Rectal smooth muscle tissue (tissue), 1 donor: Measurements from ENCODE around the gene EPC2.
"Not testable (repeated sequence)": the region's sequence is repeated elsewhere in the genome, so short reads cannot be mapped to it uniquely, and the experiment has no call there.

Experiments
- H3K27ac ChIP-seq: one replicate; pipeline ENCODE4 v1.7.0; 2013; ENCODE audit warnings: low read depth, low read length, inconsistent platforms
- H3K27me3 ChIP-seq: one replicate; pipeline ENCODE4 v1.7.0; 2013; ENCODE audit warnings: low read length; ENCODE audit not compliant: control insufficient read depth, insufficient read depth
- H3K36me3 ChIP-seq: one replicate; pipeline ENCODE4 v1.7.0; 2013; ENCODE audit warnings: low read length; ENCODE audit not compliant: control insufficient read depth, insufficient read depth
- H3K4me1 ChIP-seq: one replicate; pipeline ENCODE4 v1.7.0; 2013; ENCODE audit warnings: low read length; ENCODE audit not compliant: control insufficient read depth, insufficient read depth
- H3K4me3 ChIP-seq: one replicate; pipeline ENCODE4 v1.7.0; 2013; ENCODE audit warnings: low read length
- H3K9ac ChIP-seq: one replicate; pipeline ENCODE4 v1.7.0; 2013; ENCODE audit warnings: low read length

Gene EPC2

DNA sequence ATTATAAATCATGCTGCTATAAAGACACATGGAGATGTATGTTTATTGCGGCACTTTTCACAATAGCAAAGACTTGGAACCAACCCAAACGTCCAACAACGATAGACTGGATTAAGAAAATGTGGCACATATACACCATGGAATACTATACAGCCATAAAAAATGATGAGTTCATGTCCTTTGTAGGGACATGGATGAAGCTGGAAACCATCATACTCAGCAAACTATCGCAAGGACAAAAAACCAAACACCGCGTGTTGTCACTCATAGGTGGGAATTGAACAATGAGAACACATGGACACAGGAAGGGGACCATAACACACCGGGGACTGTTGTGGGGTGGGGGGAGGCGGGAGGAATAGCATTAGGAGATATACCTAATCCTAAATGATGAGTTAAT lies 17.8 kb downstream of the EPC2 start:
- not testable (repeated sequence) for H3K4me1 ChIP-seq

DNA sequence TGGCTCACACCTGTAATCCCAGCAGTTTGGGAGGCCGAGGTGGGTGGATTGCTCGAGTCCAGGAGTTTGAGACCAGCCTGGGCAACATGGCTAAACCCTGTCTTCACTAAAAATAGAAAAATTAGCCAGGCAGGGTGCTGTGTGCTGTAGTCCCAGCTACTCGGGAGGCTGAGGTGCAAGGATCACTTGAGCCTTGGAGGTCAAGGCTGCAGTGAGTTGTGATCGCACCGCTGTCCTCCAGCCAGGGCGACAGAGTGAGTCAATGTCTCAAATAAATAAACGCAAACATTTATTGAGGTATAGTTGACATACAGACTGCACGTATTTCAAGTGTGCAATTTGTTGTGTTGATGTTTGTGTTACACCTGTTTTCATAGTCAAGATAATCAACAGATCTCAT lies 19.7 kb downstream of the EPC2 start:
- H3K4me1 ChIP-seq, result no peaks in the 10 kb centered on the region
- no peak overlapping the region for H3K27ac ChIP-seq
- no peak overlapping the region for H3K4me3 ChIP-seq

More for the DNA sequence above, 17.8 kb downstream of the EPC2 start:
- not testable (repeated sequence) for H3K4me3 ChIP-seq, H3K9ac ChIP-seq, H3K27me3 ChIP-seq, H3K27ac ChIP-seq, H3K36me3 ChIP-seq

DNA sequence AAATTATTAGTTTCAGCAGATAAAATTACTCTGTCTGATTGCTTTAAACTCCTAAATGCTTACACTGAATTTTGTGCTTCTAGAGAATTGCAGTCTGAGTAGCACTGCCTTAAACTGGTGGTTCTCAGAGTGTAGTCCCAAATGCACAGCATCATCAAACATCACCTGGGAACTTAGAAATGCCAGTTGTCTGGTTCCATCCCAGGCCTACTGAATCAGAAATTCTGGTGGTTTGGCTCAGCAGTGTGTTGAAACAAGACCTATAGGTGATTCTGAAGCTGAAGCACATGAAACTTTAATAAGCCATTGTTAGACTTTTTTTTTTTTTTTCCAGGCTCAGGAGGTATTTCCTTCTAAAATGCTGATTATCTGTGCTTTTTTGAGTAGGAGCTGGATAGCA lies 22.0 kb downstream of the EPC2 start:
- no peak overlapping the region for H3K4me3 ChIP-seq
- H3K27ac ChIP-seq, result no peak overlapping the region
- H3K27me3 ChIP-seq, result no peaks in the 10 kb centered on the region
- no peak overlapping the region for H3K9ac ChIP-seq
- H3K36me3 ChIP-seq, result no peaks in the 10 kb centered on the region
- no peaks in the 10 kb centered on the region for H3K4me1 ChIP-seq

More for the DNA sequence above, 19.7 kb downstream of the EPC2 start:
- H3K27me3 ChIP-seq, result no peaks in the 10 kb centered on the region
- H3K36me3 ChIP-seq, result no peaks in the 10 kb centered on the region
- H3K9ac ChIP-seq, result no peak overlapping the region

DNA sequence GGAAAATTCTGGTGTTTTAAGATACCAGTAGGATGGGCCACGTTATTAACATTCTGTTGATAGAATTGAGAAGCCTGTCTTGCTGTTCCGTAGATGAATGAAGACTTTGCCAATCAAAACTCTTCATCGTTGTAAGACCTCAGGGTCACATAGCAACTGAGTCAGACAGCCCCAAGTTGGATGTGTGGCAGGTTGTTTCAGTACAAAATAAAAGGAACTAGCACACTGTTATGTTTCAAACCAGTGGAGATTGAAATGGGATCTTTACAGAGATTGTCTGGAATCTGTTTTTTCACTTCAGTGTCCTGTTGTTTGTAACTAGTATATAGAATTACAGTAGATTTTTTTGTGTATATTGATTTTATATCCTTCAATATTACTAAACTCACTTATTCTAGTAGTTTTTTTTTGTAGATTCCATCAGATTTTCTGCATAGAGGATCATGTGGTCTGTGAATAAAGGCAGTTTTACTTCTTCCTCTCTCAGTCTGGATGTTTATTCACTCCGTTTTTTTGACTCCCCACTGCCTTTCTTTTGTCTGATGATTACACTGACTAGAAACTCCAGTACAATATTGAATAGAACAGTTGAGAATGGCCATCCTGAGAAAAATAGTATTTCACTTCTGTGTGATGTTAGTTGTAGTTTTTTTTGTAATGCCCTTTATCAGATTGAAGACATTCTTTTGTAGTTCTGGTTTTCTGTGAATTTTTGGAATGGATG lies 22.7 kb downstream of the EPC2 start:
- Histone ChIP-seq H3K4me3 (no peak overlapping the region), H3K27me3 (no peaks in the 10 kb centered on the region), H3K9ac (no peak overlapping the region), H3K36me3 (no peaks in the 10 kb centered on the region), H3K4me1 (no peaks in the 10 kb centered on the region), H3K27ac (no peak overlapping the region)

DNA sequence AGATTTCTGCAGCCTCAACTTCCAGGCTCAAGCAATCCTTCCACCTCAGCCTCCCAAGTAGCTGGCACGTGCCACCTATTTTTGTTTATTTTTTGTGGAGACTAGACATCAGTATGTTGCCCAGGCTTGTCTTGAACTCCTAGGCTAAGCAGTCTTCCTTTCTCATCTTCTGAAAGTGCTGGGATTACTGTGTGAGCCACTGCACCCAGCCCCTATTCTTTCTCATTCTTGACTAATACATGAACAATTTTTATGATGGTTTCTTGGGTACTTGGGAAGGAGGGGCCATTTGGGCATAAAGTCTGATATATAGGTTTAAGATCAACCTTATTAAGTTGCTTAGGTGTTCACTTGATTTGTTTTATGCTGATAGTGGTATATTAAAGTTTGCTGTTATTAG lies 26.2 kb downstream of the EPC2 start:
- Histone ChIP-seq H3K36me3 (no peaks in the 10 kb centered on the region), H3K4me1 (no peaks in the 10 kb centered on the region), H3K9ac (no peak overlapping the region), H3K4me3 (no peak overlapping the region), H3K27me3 (no peaks in the 10 kb centered on the region), H3K27ac (no peak overlapping the region)

DNA sequence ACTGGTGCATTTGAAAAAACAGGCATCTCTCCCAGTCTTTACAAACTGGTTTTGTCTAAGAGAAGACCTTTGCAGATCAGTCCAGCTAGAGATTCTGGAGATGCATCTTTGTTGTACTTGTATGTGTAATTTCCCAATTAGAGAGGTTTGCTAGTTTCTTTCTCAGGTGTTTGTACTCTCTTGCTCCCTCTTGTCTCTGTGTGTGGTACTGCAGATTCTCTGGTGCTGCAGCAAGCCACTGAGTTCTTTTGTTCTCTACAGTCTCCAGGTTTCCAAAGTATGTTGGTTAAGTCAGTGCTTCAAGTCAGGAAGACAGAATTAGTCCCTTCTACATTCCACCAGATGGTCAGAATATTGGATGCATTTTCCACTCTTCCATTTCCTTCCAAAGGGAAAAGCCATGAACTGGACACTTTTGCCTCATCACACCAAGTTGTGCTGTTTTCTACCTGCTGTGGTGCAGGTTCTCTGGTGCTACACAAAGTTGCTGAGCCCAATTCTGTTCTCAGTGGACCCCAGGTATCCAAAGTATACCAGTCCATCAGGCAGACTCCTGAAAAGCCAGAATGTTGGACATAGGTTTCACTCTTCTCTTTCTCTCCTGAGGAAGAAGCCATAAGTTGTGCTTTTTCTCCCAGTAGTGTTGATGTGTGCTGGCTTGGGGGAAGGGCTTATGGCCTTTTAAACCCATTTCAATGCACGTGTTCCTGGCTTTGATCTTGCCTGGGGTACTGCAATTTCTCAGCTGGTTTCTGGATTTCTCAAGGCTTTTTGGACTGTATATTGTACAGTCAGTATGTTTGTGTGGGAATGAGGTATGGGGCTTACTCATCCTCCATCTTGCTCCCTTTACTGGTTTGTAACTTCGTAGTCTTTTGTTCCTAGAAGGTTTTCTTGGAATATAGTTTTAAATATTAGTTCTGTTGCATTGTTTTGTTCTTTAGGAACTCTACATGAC lies 29.8 kb downstream of the EPC2 start:
- Histone ChIP-seq H3K36me3 (no peaks in the 10 kb centered on the region), H3K27me3 (no peaks in the 10 kb centered on the region), H3K9ac (no peak overlapping the region), H3K4me3 (no peak overlapping the region), H3K27ac (no peak overlapping the region), H3K4me1 (peaks cover 3% of the 10 kb centered on the region)

DNA sequence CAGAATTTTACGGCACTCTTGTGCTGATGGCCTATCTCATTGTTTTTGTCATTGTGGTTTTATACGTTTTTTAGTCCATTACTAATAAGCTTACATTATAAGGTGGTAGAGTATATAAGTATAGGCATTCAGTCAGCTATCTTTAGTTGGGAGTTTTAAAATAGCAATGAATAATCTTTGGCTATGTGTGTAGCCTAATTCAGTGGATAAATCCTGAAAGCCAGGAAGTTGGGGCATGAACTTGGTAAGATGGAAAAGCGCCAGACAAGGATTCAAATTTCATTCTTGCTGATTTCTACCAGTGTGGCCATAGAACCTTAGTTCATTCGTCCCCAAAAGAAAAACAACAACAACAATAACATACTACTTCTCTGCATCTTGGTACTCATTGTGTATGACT lies 31.2 kb downstream of the EPC2 start:
- Histone ChIP-seq H3K27me3 (no peaks in the 10 kb centered on the region), H3K36me3 (no peaks in the 10 kb centered on the region), H3K4me1 (peaks cover 8% of the 10 kb centered on the region), H3K27ac (no peak overlapping the region), H3K4me3 (no peak overlapping the region), H3K9ac (no peak overlapping the region)

DNA sequence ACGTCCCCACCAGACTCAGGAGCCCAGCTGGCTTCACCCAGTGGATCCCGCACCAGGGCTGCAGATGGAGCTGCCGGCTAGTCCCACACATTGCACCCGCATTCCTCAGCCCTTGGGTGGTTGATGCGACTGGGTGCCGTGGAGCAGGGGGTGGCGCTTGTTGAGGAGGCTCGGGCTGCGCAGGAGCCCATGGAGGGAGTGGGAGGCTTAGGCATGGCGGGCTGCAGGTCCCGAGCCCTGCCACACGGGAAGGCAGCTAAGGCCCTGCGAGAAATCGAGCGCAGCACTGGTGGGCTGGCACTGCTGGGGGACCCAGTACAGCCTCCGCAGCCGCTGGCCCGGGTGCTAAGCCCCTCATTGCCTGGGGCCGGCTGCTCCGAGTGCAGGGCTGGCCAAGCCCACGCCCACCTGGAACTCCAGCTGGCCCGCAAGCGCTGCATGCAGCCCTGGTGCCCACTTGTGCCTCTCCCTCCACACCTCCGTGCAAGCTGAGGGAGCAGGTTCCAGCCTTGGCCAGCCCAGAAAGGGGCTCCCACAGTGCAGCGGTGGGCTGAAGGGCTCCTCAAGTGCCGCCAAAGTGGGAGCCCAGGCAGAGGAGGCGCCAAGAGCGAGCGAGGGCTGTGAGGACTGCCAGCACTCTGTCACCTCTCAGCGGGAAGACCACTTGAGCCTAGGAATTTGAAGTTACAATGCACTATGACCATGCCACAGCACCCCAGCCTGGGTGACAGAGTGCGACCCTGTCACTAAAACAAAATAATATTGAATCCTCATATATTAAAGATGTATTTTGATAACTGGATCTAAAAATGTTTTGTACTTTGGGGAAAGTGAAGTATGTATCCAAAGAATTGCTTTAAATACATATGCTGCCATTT lies 34.0 kb downstream of the EPC2 start:
- not testable (repeated sequence) for H3K4me1 ChIP-seq, H3K4me3 ChIP-seq, H3K27me3 ChIP-seq, H3K27ac ChIP-seq, H3K9ac ChIP-seq, H3K36me3 ChIP-seq

DNA sequence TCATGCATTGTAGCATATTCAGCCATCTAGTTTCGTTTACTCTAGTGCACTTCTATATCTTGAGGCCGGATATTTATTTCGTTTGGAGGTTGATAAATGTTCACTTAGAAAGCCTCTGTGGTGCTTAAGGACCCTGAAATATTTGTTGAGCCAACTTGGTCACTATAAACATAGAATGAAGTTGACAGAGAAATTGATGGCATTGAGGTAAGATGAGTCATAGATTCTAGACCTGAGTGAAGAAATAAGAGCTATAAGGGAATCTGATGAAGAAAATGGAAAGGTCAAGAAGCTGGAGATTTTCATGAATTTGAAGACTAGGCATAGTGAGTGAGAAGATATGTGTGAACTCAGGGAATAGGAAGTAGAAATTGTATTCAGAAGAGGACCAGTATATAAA lies 35.9 kb downstream of the EPC2 start:
- no peaks in the 10 kb centered on the region for H3K27me3 ChIP-seq
- H3K36me3 ChIP-seq, result no peaks in the 10 kb centered on the region
- no peak overlapping the region for H3K27ac ChIP-seq
- H3K4me3 ChIP-seq, result no peak overlapping the region
- H3K4me1 ChIP-seq, result peaks cover 10% of the 10 kb centered on the region
- no peak overlapping the region for H3K9ac ChIP-seq

DNA sequence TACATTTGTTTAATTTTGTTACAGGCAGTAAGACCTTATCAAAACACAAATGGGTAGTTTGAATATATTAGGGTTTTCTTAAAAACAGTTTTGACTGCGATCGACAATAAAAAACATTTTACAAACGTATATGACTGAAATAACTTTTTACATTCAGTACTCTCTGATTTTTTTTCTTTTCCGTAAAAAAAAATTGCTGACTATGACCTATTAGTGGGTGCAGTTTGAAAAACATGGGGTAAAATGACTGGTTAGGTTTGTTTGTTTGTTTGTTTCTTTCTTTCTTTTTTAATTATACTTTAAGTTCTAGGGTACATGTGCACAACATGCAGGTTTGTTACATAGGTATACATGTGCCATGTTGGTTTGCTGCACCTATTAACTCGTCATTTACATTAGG lies 36.9 kb downstream of the EPC2 start:
- Histone ChIP-seq H3K27me3 (no peaks in the 10 kb centered on the region), H3K27ac (no peak overlapping the region), H3K4me1 (peaks cover 10% of the 10 kb centered on the region), H3K4me3 (no peak overlapping the region), H3K36me3 (no peaks in the 10 kb centered on the region), H3K9ac (no peak overlapping the region)

DNA sequence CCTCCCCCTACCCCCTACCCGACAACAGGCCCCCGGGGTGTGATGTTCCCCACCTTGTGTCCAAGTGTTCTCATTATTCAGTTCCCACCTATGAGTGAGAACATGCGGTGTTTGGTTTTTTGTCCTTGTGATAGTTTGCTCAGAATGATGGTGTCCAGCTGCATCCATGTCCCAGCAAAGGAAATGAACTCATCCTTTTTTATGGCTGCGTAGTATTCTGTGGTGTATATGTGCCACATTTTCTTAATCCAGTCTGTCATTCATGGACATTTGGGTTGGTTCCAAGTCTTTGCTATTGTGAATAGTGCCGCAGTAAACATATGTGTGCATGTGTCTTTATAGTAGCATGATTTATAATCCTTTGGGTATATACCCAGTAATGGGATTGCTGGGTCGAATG lies 37.3 kb downstream of the EPC2 start:
- not testable (repeated sequence) for H3K27ac ChIP-seq, H3K27me3 ChIP-seq, H3K4me1 ChIP-seq, H3K4me3 ChIP-seq, H3K36me3 ChIP-seq, H3K9ac ChIP-seq

DNA sequence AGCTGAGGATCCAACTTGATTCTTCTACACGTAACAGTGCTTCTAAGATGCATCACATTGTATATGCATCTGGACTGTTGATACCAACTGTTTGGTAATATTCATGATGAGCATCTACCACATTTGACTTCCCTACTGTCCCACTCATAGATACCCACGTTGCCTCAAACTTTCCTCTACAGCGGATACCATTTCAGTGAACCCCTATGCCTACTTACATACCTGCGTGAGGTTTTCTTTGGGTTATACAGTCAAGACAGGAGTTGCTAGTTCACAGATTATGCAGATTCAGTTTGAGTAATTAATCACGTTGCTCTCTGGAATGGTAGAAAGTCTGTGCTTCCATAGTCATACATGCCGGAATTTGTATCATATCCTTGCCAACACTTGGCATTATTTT lies 40.0 kb downstream of the EPC2 start:
- no peak overlapping the region for H3K27ac ChIP-seq
- no peaks in the 10 kb centered on the region for H3K27me3 ChIP-seq
- peaks cover 7% of the 10 kb centered on the region for H3K4me1 ChIP-seq
- no peak overlapping the region for H3K4me3 ChIP-seq
- no peaks in the 10 kb centered on the region for H3K36me3 ChIP-seq
- no peak overlapping the region for H3K9ac ChIP-seq
